Gastroesophageal sphincter (tissue), 4 donors: ENCODE data around the gene GPX6. TPM values are rescaled to one million over a fixed set of nuclear protein-coding genes. Genes with fewer than 3 reads are reported as not detected.
"Not testable (repeated sequence)": the region's sequence is repeated elsewhere in the genome, so short reads cannot be mapped to it uniquely, and the experiment has no call there.

Experiments
- ATAC-seq: fragments of 150-250 bp; one replicate; pipeline ENCODE4 v1.9.1; 2016; ENCODE audit warnings: mild to moderate bottlenecking, moderate library complexity
- H3K27ac ChIP-seq, 4 donors: fragments of 200-600 bp; sonication (generic) in 3 of 4; 1 replicate in 3 of 4; 2 replicates in 1 of 4; pipeline ENCODE4 v1.5.1; 2016 to 2019
- H3K27me3 ChIP-seq: fragments of 200-600 bp; sonication (generic); one replicate; pipeline ENCODE4 v1.5.1; 2019
- H3K36me3 ChIP-seq, 2 donors: fragments of 200-600 bp; sonication (generic); one replicate each; pipeline ENCODE4 v1.5.1; 2019; ENCODE audit warnings: control low read depth in 1 of 2
- H3K4me1 ChIP-seq, 3 donors: fragments of 200-600 bp; sonication (generic); 1 replicate in 2 of 3; 2 replicates in 1 of 3; pipeline ENCODE4 v1.5.1; 2016 to 2019; ENCODE audit warnings: control low read depth in 2 of 3
- H3K4me3 ChIP-seq, 2 donors: fragments of 200-600 bp; sonication (generic); one replicate each; pipeline ENCODE4 v1.5.1; 2019; ENCODE audit warnings: mild to moderate bottlenecking in 1 of 2, moderate library complexity in 1 of 2
- H3K9me3 ChIP-seq, 3 donors: fragments of 200-600 bp; sonication (generic); one replicate each; pipeline ENCODE4 v1.5.1; 2017 to 2019; ENCODE audit warnings: control low read depth in 2 of 3
- CTCF ChIP-seq, 4 experiments: fragments of 200-600 bp in 2 of 4; fragments of 450-650 bp in 2 of 4; sonication (generic) in 1 of 4; IDR thresholded peaks; one replicate each; pipeline ENCODE4 v1.5.1; 2017 to 2019; ENCODE audit warnings: antibody characterized with exemption in 4 of 4, mild to moderate bottlenecking in 2 of 4, moderate library complexity in 2 of 4
- EP300 ChIP-seq: sonication (generic); formaldehyde crosslinking; IDR thresholded peaks from one replicate; pipeline ENCODE4 v1.6.1; 2017; ENCODE audit warnings: antibody characterized with exemption, mild to moderate bottlenecking
- POLR2A ChIP-seq, 2 donors: fragments of 450-650 bp; IDR thresholded peaks; one replicate each; pipeline ENCODE4 v1.6.1; 2017; ENCODE audit warnings: antibody characterized with exemption in 2 of 2, mild to moderate bottlenecking in 2 of 2, moderate library complexity in 1 of 2
- POLR2AphosphoS5 ChIP-seq: sonication (generic); formaldehyde crosslinking; IDR thresholded peaks from one replicate; pipeline ENCODE4 v1.6.1; 2017; ENCODE audit warnings: antibody characterized with exemption
- WGBS, 2 donors: methylation state at CpG; one replicate each; pipeline ENCODE4 v1.1.5; 2018; ENCODE audit warnings: low coverage in 1 of 2; 5-methylcytosine and 5-hydroxymethylcytosine counted together
- total RNA-seq, 4 donors: library from RNA; depleted of rRNA; stranded (reverse); fragments of >200 nt; gene quantifications; one replicate each; pipeline ENCODE4 v1.1.0, GENCODE V29; 2016

Gene GPX6
- total RNA-seq, 4 donors from 2014 or later = not detected

- no peak for TF ChIP-seq POLR2AphosphoS5
- TF ChIP-seq EP300 = no peak
- no peak for TF ChIP-seq POLR2A (IDR thresholded peaks at IDR 0.05)
- no peak for TF ChIP-seq CTCF (IDR thresholded peaks at IDR 0.05)
- ATAC-seq = no peak
- Histone ChIP-seq H3K27me3 (peaks cover 59% of the 10 kb centered on the region), H3K4me3 (no peak within 1 kb of the TSS), H3K9me3 (no peaks in the 10 kb centered on the region), H3K27ac (no peak within 1 kb of the TSS), H3K4me1 (no peaks in the 10 kb centered on the region), H3K36me3 (no peaks in the 10 kb centered on the region)
- WGBS, 2 donors = 69 to 72% methylated on average over 4 to 5 of the region's 10 CpGs
Observed at GRCh38 chr6:28525496-28526039, 10.0 kb upstream of the GPX6 start, which contains the start of gene GPX5. Gene GPX5, plus strand, starts transcription at chr6:28525881. Its CDS starts 133 bp downstream, at chr6:28526014.

GRCh38 chr6:28523241-28523622 lies 7.6 kb upstream of the GPX6 start:
- 21 to 43% methylated on average over 1 of the region's 3 CpGs for WGBS, 2 donors
- H3K4me1 ChIP-seq = no peaks in the 10 kb centered on the region
- H3K9me3 ChIP-seq = no peaks in the 10 kb centered on the region
- TF ChIP-seq POLR2AphosphoS5 = no peak
- no peak for TF ChIP-seq EP300
- TF ChIP-seq POLR2A (IDR thresholded peaks at IDR 0.05) = no peak
- no peak for TF ChIP-seq CTCF (IDR thresholded peaks at IDR 0.05)
- peaks cover 45% of the 10 kb centered on the region for H3K27me3 ChIP-seq
- no peak overlapping the region for H3K27ac ChIP-seq
- no peaks in the 10 kb centered on the region for H3K36me3 ChIP-seq
- ATAC-seq = no peak
- no peak overlapping the region for H3K4me3 ChIP-seq

- no peak for ATAC-seq
- no peaks in the 10 kb centered on the region for H3K9me3 ChIP-seq
- H3K27me3 ChIP-seq = peaks cover 45% of the 10 kb centered on the region
- no peak overlapping the region for H3K4me3 ChIP-seq
- no peak for TF ChIP-seq CTCF (IDR thresholded peaks at IDR 0.05)
- no peaks in the 10 kb centered on the region for H3K36me3 ChIP-seq
- H3K4me1 ChIP-seq = no peaks in the 10 kb centered on the region
- no peak overlapping the region for H3K27ac ChIP-seq
Observed at GRCh38 chr6:28522594-28523240, 7.1 kb upstream of the GPX6 start.

- Histone ChIP-seq H3K9me3 (no peaks in the 10 kb centered on the region), H3K4me1 (no peaks in the 10 kb centered on the region), H3K36me3 (no peaks in the 10 kb centered on the region), H3K27ac (no peak overlapping the region), H3K4me3 (no peak overlapping the region), H3K27me3 (peaks cover 33% of the 10 kb centered on the region)
- 45 to 69% methylated on average over 1 to 2 of the region's 2 CpGs for WGBS, 2 donors
- no peak for ATAC-seq
- TF ChIP-seq POLR2A (IDR thresholded peaks at IDR 0.05) (no peak), EP300 (no peak), CTCF (IDR thresholded peaks at IDR 0.05) (no peak), POLR2AphosphoS5 (no peak)
Observed at GRCh38 chr6:28517964-28518363, 2.4 kb upstream of the GPX6 start.

- not testable (repeated sequence) for H3K4me1 ChIP-seq, H3K27ac ChIP-seq, H3K36me3 ChIP-seq, H3K4me3 ChIP-seq, H3K9me3 ChIP-seq, ATAC-seq
- 75 to 90% methylated on average over 2 to 3 of the region's 8 CpGs for WGBS, 2 donors
- H3K27me3 ChIP-seq = peaks cover 17% of the 10 kb centered on the region
Observed at GRCh38 chr6:28512387-28512786, 3.2 kb downstream of the GPX6 start.
